GM12878 (cell line): ENCODE data around the gene MYADM.

Source experiments
- CHD2 ChIP-seq: IDR thresholded peaks from 2 replicates; pipeline ENCODE4 v1.6.1; 2011; ENCODE audit warnings: low read depth, low read length, improper control_type of control experiment, borderline replicate concordance
- CHD4 ChIP-seq: fragments of 200-600 bp; sonication (generic); IDR thresholded peaks from 2 replicates; pipeline ENCODE4 v1.6.1; 2016; ENCODE audit warnings: mild to moderate bottlenecking
- RCOR1 ChIP-seq: conservative IDR thresholded peaks from 2 replicates; pipeline ENCODE4 v1.6.1; 2012; ENCODE audit warnings: low read depth, low read length, improper control_type of control experiment
- TCF12 ChIP-seq: IDR thresholded peaks from 2 replicates; pipeline ENCODE4 v1.6.1; 2011; ENCODE audit warnings: low read depth, mild to moderate bottlenecking, low read length
- TF ChIP-seq, protein P1 (sequence below), 3 experiments: IDR thresholded peaks in 2 of 3; conservative IDR thresholded peaks in 1 of 3; 2 replicates each; pipeline ENCODE4 v1.5.1; 2011; ENCODE audit warnings: low read depth in 3 of 3, low read length in 3 of 3, mild to moderate bottlenecking in 3 of 3, control low read depth in 2 of 3, moderate library complexity in 2 of 3, inconsistent platforms in 1 of 3, mixed read lengths in 1 of 3; ENCODE audit not compliant: control insufficient read depth in 2 of 3, insufficient read depth in 1 of 3; ENCODE audit errors: extremely low read depth in 1 of 3

DNA sequence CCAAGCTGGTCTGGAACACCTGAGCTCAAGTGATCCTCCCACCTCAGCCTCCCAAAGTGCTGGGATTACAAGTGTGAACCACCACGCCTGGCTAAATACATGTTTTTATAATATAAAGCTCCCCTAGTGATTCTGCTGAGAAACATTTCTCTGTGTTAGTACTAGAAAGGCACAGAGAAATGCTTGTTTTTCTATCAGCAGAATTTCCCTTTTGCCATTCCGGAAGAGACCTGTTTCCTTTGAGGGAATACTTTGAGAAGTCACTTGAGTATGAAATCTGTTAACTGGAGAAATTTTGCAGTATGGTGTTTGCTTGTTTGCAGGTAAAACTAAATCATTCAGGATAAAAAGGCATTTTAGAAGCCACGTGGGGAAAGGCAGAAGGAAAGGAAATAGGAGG is 39.2 kb upstream of the MYADM start:
- TF ChIP-seq, protein P1, sequence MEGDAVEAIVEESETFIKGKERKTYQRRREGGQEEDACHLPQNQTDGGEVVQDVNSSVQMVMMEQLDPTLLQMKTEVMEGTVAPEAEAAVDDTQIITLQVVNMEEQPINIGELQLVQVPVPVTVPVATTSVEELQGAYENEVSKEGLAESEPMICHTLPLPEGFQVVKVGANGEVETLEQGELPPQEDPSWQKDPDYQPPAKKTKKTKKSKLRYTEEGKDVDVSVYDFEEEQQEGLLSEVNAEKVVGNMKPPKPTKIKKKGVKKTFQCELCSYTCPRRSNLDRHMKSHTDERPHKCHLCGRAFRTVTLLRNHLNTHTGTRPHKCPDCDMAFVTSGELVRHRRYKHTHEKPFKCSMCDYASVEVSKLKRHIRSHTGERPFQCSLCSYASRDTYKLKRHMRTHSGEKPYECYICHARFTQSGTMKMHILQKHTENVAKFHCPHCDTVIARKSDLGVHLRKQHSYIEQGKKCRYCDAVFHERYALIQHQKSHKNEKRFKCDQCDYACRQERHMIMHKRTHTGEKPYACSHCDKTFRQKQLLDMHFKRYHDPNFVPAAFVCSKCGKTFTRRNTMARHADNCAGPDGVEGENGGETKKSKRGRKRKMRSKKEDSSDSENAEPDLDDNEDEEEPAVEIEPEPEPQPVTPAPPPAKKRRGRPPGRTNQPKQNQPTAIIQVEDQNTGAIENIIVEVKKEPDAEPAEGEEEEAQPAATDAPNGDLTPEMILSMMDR (IDR thresholded peaks at IDR 0.05 in 2 of 3, conservative IDR thresholded peaks at IDR 0.05 in 1 of 3; ENCODE audit: control insufficient read depth in 2 of 3, extremely low read depth in 1 of 3, insufficient read depth in 1 of 3, low read depth in 3 of 3, low read length in 3 of 3): no peak
- TF ChIP-seq CHD4 (no peak), CHD2 (no peak), RCOR1 (no peak), TCF12 (no peak)
